IMR-90 (cell line): ENCODE measurements around the gene FBXL16. TPM values are rescaled to one million over a fixed set of nuclear protein-coding genes. Genes with fewer than 3 reads are reported as not detected.

Source experiments
- ATAC-seq: fragments of 200-7000 bp; cut with Tn5 transposase; 2 replicates; pipeline ENCODE4 v1.9.1; 2020; ENCODE audit warnings: low read depth, mild to moderate bottlenecking, moderate library complexity
- BruUV-seq: library from RNA; stranded (reverse); fragments of 400-500 nt; replicated peaks from 2 replicates; lab custom pipeline; 2021; lab: Mats Ljungman, UMichigan
- CTCF ChIA-PET: fragments of 300-600 bp; formaldehyde crosslinking; extraction: SDS; loops from one replicate; lab custom pipeline; 2021; ENCODE audit warnings: antibody characterized with exemption; lab: Yijun Ruan, JAX
- POLR2A ChIA-PET: fragments of 300-600 bp; sonication (Branson Sonifier 250); formaldehyde crosslinking; loops from one replicate; lab custom pipeline; 2022; ENCODE audit warnings: antibody characterized with exemption; ENCODE audit not compliant: unreplicated experiment; lab: Charles Lee
- DNase-seq: peaks from one replicate; pipeline ENCODE4 v3.0.0; 2013
- H2AFZ ChIP-seq: replicated peaks from 2 replicates; pipeline ENCODE3; 2013; ENCODE audit warnings: low read length, mild to moderate bottlenecking; ENCODE audit not compliant: poor library complexity
- H2AK5ac ChIP-seq: 2 replicates; pipeline ENCODE4 v1.6.1; 2013; ENCODE audit warnings: low read depth, low read length, inconsistent platforms
- H2AK9ac ChIP-seq: replicated peaks from 2 replicates; pipeline ENCODE3; 2013; ENCODE audit warnings: mild to moderate bottlenecking, low read depth, low read length, moderate library complexity; ENCODE audit not compliant: poor library complexity
- H2BK120ac ChIP-seq: 2 replicates; pipeline ENCODE4 v1.6.1; 2013; ENCODE audit warnings: low read depth, low read length, inconsistent platforms
- H2BK15ac ChIP-seq: 3 replicates; pipeline ENCODE4 v1.6.1; 2013; ENCODE audit warnings: low read depth, low read length, inconsistent platforms
- H2BK20ac ChIP-seq: 2 replicates; pipeline ENCODE4 v1.6.1; 2013; ENCODE audit warnings: low read depth, mild to moderate bottlenecking, inconsistent platforms, low read length, moderate library complexity
- H2BK5ac ChIP-seq: 2 replicates; pipeline ENCODE4 v1.6.1; 2013; ENCODE audit warnings: mild to moderate bottlenecking, low read depth, low read length, inconsistent platforms; ENCODE audit not compliant: poor library complexity, severe bottlenecking
- H3K14ac ChIP-seq: replicated peaks from 2 replicates; pipeline ENCODE4 v1.6.1; 2013; ENCODE audit warnings: low read depth, low read length, inconsistent platforms
- H3K18ac ChIP-seq: 2 replicates; pipeline ENCODE4 v1.6.1; 2013; ENCODE audit warnings: low read depth, low read length, control low read depth
- H3K23ac ChIP-seq: 2 replicates; pipeline ENCODE4 v1.6.1; 2013; ENCODE audit warnings: low read depth, low read length, inconsistent platforms
- H3K27ac ChIP-seq: 2 replicates; pipeline ENCODE4 v1.5.1; 2013; ENCODE audit warnings: mild to moderate bottlenecking, control low read depth, low read length; ENCODE audit not compliant: insufficient read depth
- H3K27me3 ChIP-seq: 2 replicates; pipeline ENCODE4 v1.6.1; 2013; ENCODE audit warnings: low read length; ENCODE audit not compliant: control insufficient read depth, insufficient read depth
- H3K36me3 ChIP-seq: 2 replicates; pipeline ENCODE4 v1.6.1; 2013; ENCODE audit warnings: low read length, mixed read lengths; ENCODE audit not compliant: control insufficient read depth, insufficient read depth
- H3K4ac ChIP-seq: 2 replicates; pipeline ENCODE4 v1.6.1; 2013; ENCODE audit warnings: low read depth, low read length, inconsistent platforms
- H3K4me1 ChIP-seq: 2 replicates; pipeline ENCODE4 v1.6.1; 2013; ENCODE audit warnings: low read length, mixed read lengths; ENCODE audit not compliant: control insufficient read depth, insufficient read depth
- H3K4me2 ChIP-seq: 2 replicates; pipeline ENCODE4 v1.6.1; 2013; ENCODE audit warnings: low read depth, mild to moderate bottlenecking, control low read depth, low read length, moderate library complexity
- H3K4me3 ChIP-seq: 2 replicates; pipeline ENCODE4 v1.5.1; 2013; ENCODE audit warnings: low read depth, mild to moderate bottlenecking, control low read depth, low read length, moderate library complexity; ENCODE audit not compliant: insufficient read depth
- H3K56ac ChIP-seq: 2 replicates; pipeline ENCODE4 v1.6.1; 2013; ENCODE audit warnings: low read length, inconsistent platforms; ENCODE audit not compliant: insufficient read depth; ENCODE audit errors: extremely low read depth
- H3K79me1 ChIP-seq, 2 experiments: 2 replicates each; pipeline ENCODE4 v1.6.1; 2013; ENCODE audit warnings: low read length in 2 of 2, inconsistent platforms in 1 of 2, low read depth in 1 of 2
- H3K9ac ChIP-seq: 2 replicates; pipeline ENCODE4 v1.6.1; 2013; ENCODE audit warnings: low read depth, low read length, control low read depth
- H3K9me1 ChIP-seq: 2 replicates; pipeline ENCODE4 v1.6.1; 2013; ENCODE audit warnings: low read length, inconsistent platforms; ENCODE audit not compliant: insufficient read depth
- H3K9me3 ChIP-seq: 2 replicates; pipeline ENCODE4 v1.6.1; 2013; ENCODE audit warnings: low read length; ENCODE audit not compliant: control insufficient read depth, insufficient read depth
- H4K20me1 ChIP-seq: 2 replicates; pipeline ENCODE4 v1.6.1; 2013; ENCODE audit warnings: low read length, inconsistent platforms; ENCODE audit not compliant: insufficient read depth
- H4K5ac ChIP-seq: 2 replicates; pipeline ENCODE4 v1.6.1; 2013; ENCODE audit warnings: mild to moderate bottlenecking, low read depth, low read length, control low read depth
- H4K8ac ChIP-seq, 2 experiments: 2 replicates each; pipeline ENCODE4 v1.6.1; 2013; ENCODE audit warnings: low read depth in 2 of 2, low read length in 2 of 2, control low read depth in 1 of 2, inconsistent platforms in 1 of 2
- H4K91ac ChIP-seq: 2 replicates; pipeline ENCODE4 v1.6.1; 2013; ENCODE audit warnings: low read depth, low read length, inconsistent platforms; ENCODE audit not compliant: insufficient read depth
- MAFK ChIP-seq: IDR thresholded peaks from 2 replicates; pipeline ENCODE4 v1.6.1; 2012; ENCODE audit warnings: low read depth, low read length, improper control_type of control experiment
- MXI1 ChIP-seq: IDR thresholded peaks from 2 replicates; pipeline ENCODE4 v1.6.1; 2012; ENCODE audit warnings: low read depth, mild to moderate bottlenecking, low read length, moderate library complexity, borderline replicate concordance
- RFX5 ChIP-seq: IDR thresholded peaks from 2 replicates; pipeline ENCODE4 v1.8.0; 2012; ENCODE audit warnings: low read depth, mild to moderate bottlenecking, low read length, moderate library complexity
- SMC3 ChIP-seq: fragments of 150-350 bp; IDR thresholded peaks from 2 replicates; pipeline ENCODE4 v1.6.1; 2016; ENCODE audit warnings: low read depth, mild to moderate bottlenecking, antibody characterized with exemption, low read length, moderate library complexity
- WGBS, 2 experiments: methylation state at CpG; one replicate each; pipeline versions ENCODE4 v1.1.5 to v1.1.7; 2013; ENCODE audit warnings: missing lambda C conversion rate in 2 of 2; ENCODE audit not compliant: insufficient read length in 1 of 2; ENCODE audit errors: extremely low coverage in 2 of 2; 5-methylcytosine and 5-hydroxymethylcytosine counted together
- dilution Hi-C: fragments of 300-500 bp; cut with HindIII; formaldehyde crosslinking; loops from one replicate; pipeline ENCODE4 v1.14.3; 2018; ENCODE audit warnings: low sequenced_read_pairs; ENCODE audit not compliant: unreplicated experiment
- in situ Hi-C: fragments of 300-500 bp; cut with MboI; formaldehyde crosslinking; loops from 3 replicates; pipeline ENCODE4 v1.14.3; 2019; ENCODE audit warnings: low sequenced_read_pairs, inconsistent platforms, mixed read lengths
- intact Hi-C: fragments of 100-400 bp; cut with micrococcal nuclease; formaldehyde crosslinking; loops from 2 replicates; pipeline ENCODE4 v1.10.0; 2022
- polyA plus RNA-seq, 3 experiments: library from polyadenylated mRNA; depleted of rRNA; stranded (reverse); fragments of >200 nt; gene quantifications; 2 replicates each; pipeline ENCODE4 v1.2.3, GENCODE V29; 2012; ENCODE audit warnings: low replicate concordance in 1 of 3
- total RNA-seq: library from RNA; depleted of rRNA; stranded (reverse); fragments of >200 nt; gene quantifications from 2 replicates; pipeline ENCODE4 v1.2.3, GENCODE V29; 2012

The FBXL16 gene
- total and polyA plus RNA-seq, 2 of the 4 experiments (the other 2 are of a cell fraction), result 0.18 to 2.2 TPM

- Histone ChIP-seq H3K4me3 (no peak overlapping the region), H3K9me1 (no peaks in the 10 kb centered on the region), H3K4ac (no peak overlapping the region), H2AFZ (peak overlapping the region; percentile 79), H3K18ac (no peak overlapping the region), H2BK120ac (no peak overlapping the region), H3K23ac (no peak overlapping the region), H2AK5ac (peak overlapping the region; percentile 27; the same call in 1 of the 2 replicates), H3K27me3 (no peaks in the 10 kb centered on the region), H2BK5ac (peak overlapping the region; percentile 15), H2AK9ac (peak overlapping the region; percentile 97), H3K36me3 (peaks cover 4% of the 10 kb centered on the region), H2BK15ac (no peak overlapping the region), H3K9me3 (no peaks in the 10 kb centered on the region), H2BK20ac (no peak overlapping the region), H4K8ac (peak overlapping the region in 1 of 2 experiments; percentile 34; a peak in 1 of 4 replicates), H3K27ac (no peak overlapping the region), H3K79me1 (no peaks in the 10 kb centered on the region), H4K20me1 (no peaks in the 10 kb centered on the region), H3K9ac (no peak overlapping the region), H3K4me2 (no peak overlapping the region), H4K5ac (no peak overlapping the region), H4K91ac (no peak overlapping the region), H3K4me1 (peaks cover 5% of the 10 kb centered on the region), H3K56ac (no peak overlapping the region), H3K14ac (no peak overlapping the region)
- no peak for ATAC-seq
- no TSS peak for BruUV-seq
- CTCF ChIA-PET, result no interaction called here
- in situ Hi-C loops (no loop called here), dilution Hi-C loops (no loop called here), intact Hi-C loops (loop anchor here (2.0 kb wide), 1 partner anchor 83 kb away; no protein-coding TSS in a partner anchor)
- TF ChIP-seq MAFK, result no peak
- TF ChIP-seq MXI1, result no peak
- TF ChIP-seq SMC3, result no peak
- TF ChIP-seq RFX5, result no peak
- POLR2A ChIA-PET, result no interaction called here
- WGBS, 2 experiments, result 66% methylated on average over 13 of the region's 35 CpGs; no CpG with 5 or more reads in 1 of the 2 experiments
- no peak for DNase-seq
Observed at GRCh38 chr16:661184-661821, 44.3 kb downstream of the FBXL16 start.
